Measurements from ENCODE around the gene TRDN. TPM values are rescaled to one million over a fixed set of nuclear protein-coding genes. Genes with fewer than 3 reads are reported as not detected.
A peak's percentile ranks its signal among the peaks of the same experiment; 100 is the strongest.

TRDN gene
- total RNA-seq, 1 experiment from 2014 or later = 10.4 TPM

DNA sequence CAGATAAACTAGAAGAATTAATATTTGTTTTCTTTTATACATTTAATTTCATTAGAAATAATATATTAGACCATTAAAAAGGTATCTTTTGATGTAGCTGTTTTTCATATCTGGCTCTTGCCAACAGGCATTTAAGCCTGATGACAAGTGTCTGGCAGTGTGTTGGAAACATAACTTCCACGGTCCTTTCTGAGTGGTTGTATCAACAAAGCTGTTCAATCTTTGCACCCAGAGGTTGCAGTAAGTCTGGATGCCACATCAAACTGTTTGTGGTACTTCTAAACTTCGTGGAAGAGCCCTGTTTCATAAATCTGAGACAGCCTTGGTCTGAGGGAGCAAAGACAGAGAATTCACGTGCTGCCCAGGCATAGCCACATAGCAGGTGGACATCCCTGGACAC is 197.4 kb downstream of the TRDN start:
- no CpG with 5 or more reads among the region's 3 CpGs for WGBS (ENCODE audit: extremely low coverage, insufficient read length, low lambda C conversion rate)
- Histone ChIP-seq H2AFZ (ENCODE audit: low read length) (no peak overlapping the region), H3K79me1 (ENCODE audit: insufficient read depth, low read depth, low read length, poor library complexity, severe bottlenecking) (no peaks in the 10 kb centered on the region)

More for the DNA sequence above, 197.4 kb downstream of the TRDN start:
- Histone ChIP-seq H3K23me2 (ENCODE audit: insufficient read length, low read depth, low read length, poor library complexity, severe bottlenecking) (no peaks in the 10 kb centered on the region), H3K4ac (ENCODE audit: low read depth, low read length) (no peak overlapping the region), H3K56ac (ENCODE audit: insufficient read length, low read depth, low read length) (no peak overlapping the region), H2BK15ac (ENCODE audit: low read depth, low read length) (no peak overlapping the region), H4K91ac (ENCODE audit: insufficient read length, low read depth, low read length) (no peak overlapping the region), H2BK12ac (ENCODE audit: insufficient read length, low read depth, low read length) (no peak overlapping the region), H3K27me3 (ENCODE audit: insufficient read depth, low read length) (no peaks in the 10 kb centered on the region; the same call in 1 of the 2 replicates), H4K20me1 (ENCODE audit: control insufficient read depth, insufficient read depth, insufficient read length) (no peaks in the 10 kb centered on the region), H3K9ac (ENCODE audit: extremely low read depth, insufficient read length, low read length) (peak overlapping the region; percentile 8), H3K4me2 (ENCODE audit: insufficient read depth, insufficient read length, low read length) (no peak overlapping the region), H3T11ph (ENCODE audit: low read length) (no peak overlapping the region), H3K18ac (ENCODE audit: insufficient read length, low read depth, low read length) (no peak overlapping the region), H2BK20ac (ENCODE audit: low read depth, low read length, poor library complexity, severe bottlenecking) (no peak overlapping the region), H4K8ac (replicated peaks; ENCODE audit: insufficient read length, low read depth, low read length) (no peak overlapping the region), H4K5ac (ENCODE audit: insufficient read length, low read depth, low read length) (no peak overlapping the region), H2BK5ac (ENCODE audit: insufficient read length, low read length) (no peak overlapping the region), H3K27ac (ENCODE audit: insufficient read length, low read depth, low read length) (no peak overlapping the region), H3K79me2 (ENCODE audit: insufficient read depth, low read length) (no peaks in the 10 kb centered on the region), H3K4me1 (ENCODE audit: insufficient read depth, low read length) (no peaks in the 10 kb centered on the region), H3K14ac (ENCODE audit: insufficient read depth, low read length) (no peak overlapping the region), H2AK5ac (ENCODE audit: insufficient read length, low read length) (no peak overlapping the region), H3K9me3 (ENCODE audit: control insufficient read depth, low read depth, low read length) (no peaks in the 10 kb centered on the region), H3K23ac (ENCODE audit: insufficient read length, low read depth, low read length) (no peak overlapping the region), H2BK120ac (ENCODE audit: low read depth, low read length, poor library complexity, severe bottlenecking) (no peak overlapping the region)
- Mint-ChIP-seq H3K4me1 (peaks cover 12 to 14% of the 10 kb centered on the region in 2 experiments), H3K27me3 (ENCODE audit: low read depth) (peaks cover 30% of the 10 kb centered on the region), H3K9me3 (peaks cover 3% of the 10 kb centered on the region in 2 experiments; a peak in 3 of 5 replicates), H3K4me3 (no peak overlapping the region), H3K27ac (no peak overlapping the region), H3K36me3 (ENCODE audit: insufficient read depth in 1 of 3, low read depth in 3 of 3) (no peaks in the 10 kb centered on the region)
- TF ChIP-seq, protein P1, sequence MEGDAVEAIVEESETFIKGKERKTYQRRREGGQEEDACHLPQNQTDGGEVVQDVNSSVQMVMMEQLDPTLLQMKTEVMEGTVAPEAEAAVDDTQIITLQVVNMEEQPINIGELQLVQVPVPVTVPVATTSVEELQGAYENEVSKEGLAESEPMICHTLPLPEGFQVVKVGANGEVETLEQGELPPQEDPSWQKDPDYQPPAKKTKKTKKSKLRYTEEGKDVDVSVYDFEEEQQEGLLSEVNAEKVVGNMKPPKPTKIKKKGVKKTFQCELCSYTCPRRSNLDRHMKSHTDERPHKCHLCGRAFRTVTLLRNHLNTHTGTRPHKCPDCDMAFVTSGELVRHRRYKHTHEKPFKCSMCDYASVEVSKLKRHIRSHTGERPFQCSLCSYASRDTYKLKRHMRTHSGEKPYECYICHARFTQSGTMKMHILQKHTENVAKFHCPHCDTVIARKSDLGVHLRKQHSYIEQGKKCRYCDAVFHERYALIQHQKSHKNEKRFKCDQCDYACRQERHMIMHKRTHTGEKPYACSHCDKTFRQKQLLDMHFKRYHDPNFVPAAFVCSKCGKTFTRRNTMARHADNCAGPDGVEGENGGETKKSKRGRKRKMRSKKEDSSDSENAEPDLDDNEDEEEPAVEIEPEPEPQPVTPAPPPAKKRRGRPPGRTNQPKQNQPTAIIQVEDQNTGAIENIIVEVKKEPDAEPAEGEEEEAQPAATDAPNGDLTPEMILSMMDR (conservative IDR thresholded peaks at IDR 0.05) = no peak
- DNase-seq = no peak
